SK-N-SH treated with all-trans-retinoic acid at 6 μM for 48 hours (cell line): ENCODE measurements around the gene SEC31B.

Experiments
- ATAC-seq: fragments of 200-7000 bp; cut with Tn5 transposase; 3 replicates; pipeline ENCODE4 v1.9.1; 2020; ENCODE audit warnings: mild to moderate bottlenecking, moderate library complexity
- ARNTL ChIP-seq: fragments of 450-650 bp; formaldehyde crosslinking; IDR thresholded peaks from 2 replicates; pipeline ENCODE4 v1.5.0; 2020; ENCODE audit warnings: low read depth, mild to moderate bottlenecking, moderate library complexity, borderline replicate concordance
- BACH2 ChIP-seq: fragments of 250-450 bp; sonication (Bioruptor Pico); IDR thresholded peaks from 2 replicates; pipeline ENCODE4 v1.9.0; 2021; ENCODE audit warnings: mild to moderate bottlenecking, borderline replicate concordance
- CREB5 ChIP-seq: fragments of 250-450 bp; sonication (Bioruptor Pico); IDR thresholded peaks from 2 replicates; pipeline ENCODE4 v1.5.1; 2020; ENCODE audit warnings: low read depth, mild to moderate bottlenecking, moderate library complexity
- CSDC2 ChIP-seq: fragments of 250-450 bp; sonication (Bioruptor Pico); IDR thresholded peaks from 2 replicates; pipeline ENCODE4 v1.5.0; 2020; ENCODE audit warnings: mild to moderate bottlenecking, moderate library complexity
- CSRNP3 ChIP-seq: fragments of 250-450 bp; sonication (Bioruptor Pico); IDR thresholded peaks from 2 replicates; pipeline ENCODE4 v1.5.1; 2021; ENCODE audit warnings: mild to moderate bottlenecking, moderate library complexity
- ESRRG ChIP-seq: fragments of 250-450 bp; sonication (Bioruptor Pico); IDR thresholded peaks from 2 replicates; pipeline ENCODE4 v1.6.1; 2021; ENCODE audit warnings: mild to moderate bottlenecking
- GLIS3 ChIP-seq: fragments of 250-450 bp; sonication (Bioruptor Pico); IDR thresholded peaks from 2 replicates; pipeline ENCODE4 v1.5.0; 2020; ENCODE audit warnings: mild to moderate bottlenecking, moderate library complexity
- ISL1 ChIP-seq: fragments of 250-450 bp; sonication (Bioruptor Pico); IDR thresholded peaks from 2 replicates; pipeline ENCODE4 v2.1.2; 2022; ENCODE audit warnings: mild to moderate bottlenecking, moderate library complexity
- OSR1 ChIP-seq: fragments of 250-450 bp; sonication (Bioruptor Pico); IDR thresholded peaks from 2 replicates; pipeline ENCODE4 v1.8.0; 2022; ENCODE audit warnings: moderate library complexity, mild to moderate bottlenecking, inconsistent platforms
- PATZ1 ChIP-seq: fragments of 250-450 bp; sonication (Bioruptor Pico); IDR thresholded peaks from 2 replicates; pipeline ENCODE4 v1.8.0; 2020; ENCODE audit warnings: mild to moderate bottlenecking, moderate library complexity, borderline replicate concordance
- PPARA ChIP-seq: fragments of 250-450 bp; sonication (Bioruptor Pico); IDR thresholded peaks from 2 replicates; pipeline ENCODE4 v1.5.0; 2020; ENCODE audit warnings: mild to moderate bottlenecking, borderline replicate concordance
- RARB ChIP-seq: fragments of 250-450 bp; sonication (Bioruptor Pico); IDR thresholded peaks from 2 replicates; pipeline ENCODE4 v1.8.0; 2021; ENCODE audit warnings: mild to moderate bottlenecking, moderate library complexity
- SNAI2 ChIP-seq: fragments of 250-450 bp; sonication (Bioruptor Pico); IDR thresholded peaks from 2 replicates; pipeline ENCODE4 v1.5.0; 2020; ENCODE audit warnings: mild to moderate bottlenecking, moderate library complexity
- TCF4 ChIP-seq: fragments of 250-450 bp; sonication (Bioruptor Pico); IDR thresholded peaks from 2 replicates; pipeline ENCODE4 v1.8.0; 2021; ENCODE audit warnings: mild to moderate bottlenecking, moderate library complexity, borderline replicate concordance
- TOX ChIP-seq: fragments of 250-450 bp; sonication (Bioruptor Pico); IDR thresholded peaks from 2 replicates; pipeline ENCODE4 v1.8.0; 2021; ENCODE audit warnings: mild to moderate bottlenecking, moderate library complexity, borderline replicate concordance
- TSHZ2 ChIP-seq: fragments of 250-450 bp; sonication (Bioruptor Pico); IDR thresholded peaks from 2 replicates; pipeline ENCODE4 v1.5.0; 2020; ENCODE audit warnings: mild to moderate bottlenecking, moderate library complexity
- ZC3H10 ChIP-seq: fragments of 250-450 bp; sonication (Bioruptor Pico); IDR thresholded peaks from 2 replicates; pipeline ENCODE4 v1.5.1; 2021; ENCODE audit warnings: mild to moderate bottlenecking, moderate library complexity
- ZFP3 ChIP-seq: fragments of 250-450 bp; sonication (Bioruptor Pico); IDR thresholded peaks from 2 replicates; pipeline ENCODE4 v1.5.0; 2020; ENCODE audit warnings: mild to moderate bottlenecking, moderate library complexity
- ZFP30 ChIP-seq: fragments of 450-650 bp; formaldehyde crosslinking; IDR thresholded peaks from 2 replicates; pipeline ENCODE4 v1.5.0; 2022; ENCODE audit warnings: mild to moderate bottlenecking, moderate library complexity
- ZNF565 ChIP-seq: fragments of 450-650 bp; formaldehyde crosslinking; conservative IDR thresholded peaks from 2 replicates; pipeline ENCODE4 v1.5.0; 2020; ENCODE audit warnings: low read depth, mild to moderate bottlenecking, moderate library complexity
- ZNF70 ChIP-seq: fragments of 450-650 bp; formaldehyde crosslinking; IDR thresholded peaks from 2 replicates; pipeline ENCODE4 v1.5.0; 2020; ENCODE audit warnings: mild to moderate bottlenecking, moderate library complexity
- ZNF8 ChIP-seq: fragments of 450-650 bp; formaldehyde crosslinking; IDR thresholded peaks from 2 replicates; pipeline ENCODE4 v1.5.0; 2020; ENCODE audit warnings: mild to moderate bottlenecking, moderate library complexity
- TF ChIP-seq, protein P1 (sequence below): fragments of 250-450 bp; sonication (Bioruptor Pico); IDR thresholded peaks from 2 replicates; pipeline ENCODE4 v1.8.0; 2021; ENCODE audit warnings: low read depth, mild to moderate bottlenecking, moderate library complexity, borderline replicate concordance

The SEC31B gene

DNA sequence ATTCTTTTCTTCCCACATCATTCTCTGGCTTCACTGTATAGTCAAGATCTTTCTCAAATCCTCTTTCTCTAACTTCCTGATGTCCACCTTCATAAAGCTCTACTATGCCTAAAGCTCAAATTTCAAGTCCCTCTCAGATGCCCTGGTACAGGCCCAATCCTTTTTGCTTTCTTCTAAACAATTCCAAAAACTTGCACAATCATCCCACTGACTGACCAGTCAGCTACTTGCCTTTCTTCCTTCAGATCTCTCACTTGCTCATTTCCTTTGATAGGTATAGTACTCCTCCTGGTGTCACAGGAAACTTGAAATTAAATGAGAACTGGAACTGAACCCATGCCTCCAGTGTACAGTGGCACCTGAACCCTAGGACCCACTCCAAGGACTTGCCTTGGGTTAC, 18.2 kb downstream of the SEC31B start:
- ATAC-seq: no peak
- no peak for TF ChIP-seq ZNF8
- TF ChIP-seq TSHZ2 (CRISPR knock-in tag): no peak
- TF ChIP-seq GLIS3: no peak
- TF ChIP-seq PATZ1 (CRISPR knock-in tag): no peak
- TF ChIP-seq SNAI2 (CRISPR knock-in tag): no peak
- no peak for TF ChIP-seq ARNTL (CRISPR knock-in tag)
- no peak for TF ChIP-seq RARB
- no peak for TF ChIP-seq TCF4 (CRISPR knock-in tag)
- no peak for TF ChIP-seq CSRNP3 (CRISPR knock-in tag)
- TF ChIP-seq CREB5: no peak
- TF ChIP-seq ZNF70 (CRISPR knock-in tag): no peak
- TF ChIP-seq, protein P1, sequence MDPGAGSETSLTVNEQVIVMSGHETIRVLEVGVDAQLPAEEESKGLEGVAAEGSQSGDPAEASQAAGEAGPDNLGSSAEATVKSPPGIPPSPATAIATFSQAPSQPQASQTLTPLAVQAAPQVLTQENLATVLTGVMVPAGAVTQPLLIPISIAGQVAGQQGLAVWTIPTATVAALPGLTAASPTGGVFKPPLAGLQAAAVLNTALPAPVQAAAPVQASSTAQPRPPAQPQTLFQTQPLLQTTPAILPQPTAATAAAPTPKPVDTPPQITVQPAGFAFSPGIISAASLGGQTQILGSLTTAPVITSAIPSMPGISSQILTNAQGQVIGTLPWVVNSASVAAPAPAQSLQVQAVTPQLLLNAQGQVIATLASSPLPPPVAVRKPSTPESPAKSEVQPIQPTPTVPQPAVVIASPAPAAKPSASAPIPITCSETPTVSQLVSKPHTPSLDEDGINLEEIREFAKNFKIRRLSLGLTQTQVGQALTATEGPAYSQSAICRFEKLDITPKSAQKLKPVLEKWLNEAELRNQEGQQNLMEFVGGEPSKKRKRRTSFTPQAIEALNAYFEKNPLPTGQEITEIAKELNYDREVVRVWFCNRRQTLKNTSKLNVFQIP: no peak
- TF ChIP-seq ISL1 (CRISPR knock-in tag): no peak
- TF ChIP-seq, all 23 proteins: peak for 0

DNA sequence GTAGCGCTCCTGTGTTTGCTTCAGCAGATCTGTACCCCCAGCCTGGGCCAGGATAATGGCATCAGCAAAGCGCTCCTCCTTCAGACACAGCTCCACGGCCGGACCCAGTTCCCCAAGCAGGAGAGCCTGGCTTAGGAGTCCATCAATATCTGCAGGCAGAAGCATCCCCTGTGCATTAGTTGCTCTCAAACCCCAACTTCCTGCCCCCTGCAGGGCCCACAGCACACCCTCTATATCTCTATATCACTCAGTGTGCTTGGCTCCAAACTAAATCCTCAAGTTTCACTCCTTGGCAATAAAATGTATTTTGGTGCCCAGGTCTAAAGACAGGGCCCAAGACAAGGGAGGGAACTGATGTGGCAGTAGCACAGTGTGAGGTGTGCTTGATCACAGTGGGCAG, 21.6 kb downstream of the SEC31B start:
- no peak for ATAC-seq
- no peak for TF ChIP-seq ZC3H10 (CRISPR knock-in tag)
- no peak for TF ChIP-seq TCF4 (CRISPR knock-in tag)
- no peak for TF ChIP-seq GLIS3
- no peak for TF ChIP-seq ZFP30 (CRISPR knock-in tag)
- no peak for TF ChIP-seq CREB5
- TF ChIP-seq RARB: no peak
- TF ChIP-seq, all 23 proteins: peak for 0

- no peak for TF ChIP-seq SNAI2 (CRISPR knock-in tag)
- no peak for TF ChIP-seq ZC3H10 (CRISPR knock-in tag)
- no peak for TF ChIP-seq ESRRG (CRISPR knock-in tag)
- no peak for TF ChIP-seq BACH2
- TF ChIP-seq ISL1 (CRISPR knock-in tag): no peak
- TF ChIP-seq TOX (CRISPR knock-in tag): no peak
- ATAC-seq: no peak
These were observed 23.1 kb downstream of the SEC31B start for GRCh38 chr10:100496567-100496966.

- no peak for ATAC-seq
- TF ChIP-seq ZNF8 (no peak), ISL1 (CRISPR knock-in tag) (no peak), CSRNP3 (CRISPR knock-in tag) (no peak), ZFP3 (no peak), PATZ1 (CRISPR knock-in tag) (no peak), GLIS3 (no peak), ZNF565 (CRISPR knock-in tag) (no peak), OSR1 (CRISPR knock-in tag) (no peak), ZC3H10 (CRISPR knock-in tag) (no peak), CSDC2 (CRISPR knock-in tag) (no peak), ZNF70 (CRISPR knock-in tag) (no peak), ZFP30 (CRISPR knock-in tag) (no peak), PPARA (CRISPR knock-in tag) (no peak), SNAI2 (CRISPR knock-in tag) (no peak), TCF4 (CRISPR knock-in tag) (no peak), BACH2 (no peak)
These were observed 29.1 kb downstream of the SEC31B start for GRCh38 chr10:100490531-100490930.
